Measurements from ENCODE around the gene MBOAT2.

Gene MBOAT2

GRCh38 chr2:8833853-8834252 is 169.6 kb downstream of the MBOAT2 start:
- DNase-seq (ENCODE audit: extremely low read depth, insufficient read length) = no peak
- Histone ChIP-seq H3K36me3 (ENCODE audit: control insufficient read depth, insufficient read depth, low read length) (no peaks in the 10 kb centered on the region), H3K27me3 (replicated peaks; ENCODE audit: control insufficient read depth, insufficient read depth, low read length) (no peaks in the 10 kb centered on the region), H3K4me3 (replicated peaks; ENCODE audit: low read depth, low read length) (no peak overlapping the region)
- TF ChIP-seq CTCF (IDR thresholded peaks at IDR 0.05; ENCODE audit: insufficient read depth, low read length, poor library complexity, severe bottlenecking) = no peak

GRCh38 chr2:8831516-8831915 is 172.0 kb downstream of the MBOAT2 start:
- DNase-seq (ENCODE audit: extremely low read depth, insufficient read length) = no peak
- no peaks in the 10 kb centered on the region; the same call in 1 of the 2 replicates for H3K36me3 ChIP-seq (ENCODE audit: control insufficient read depth, insufficient read depth, low read length)
- no peaks in the 10 kb centered on the region for H3K27me3 ChIP-seq (replicated peaks; ENCODE audit: control insufficient read depth, insufficient read depth, low read length)
- H3K4me3 ChIP-seq (replicated peaks; ENCODE audit: low read depth, low read length) = no peak overlapping the region
- no peak for TF ChIP-seq CTCF (IDR thresholded peaks at IDR 0.05; ENCODE audit: insufficient read depth, low read length, poor library complexity, severe bottlenecking)

- Histone ChIP-seq H3K36me3 (ENCODE audit: control insufficient read depth, insufficient read depth, low read length) (no peaks in the 10 kb centered on the region; the same call in none of the 2 replicates), H3K4me3 (replicated peaks; ENCODE audit: low read depth, low read length) (no peak overlapping the region), H3K27me3 (replicated peaks; ENCODE audit: control insufficient read depth, insufficient read depth, low read length) (no peaks in the 10 kb centered on the region)
- TF ChIP-seq CTCF (IDR thresholded peaks at IDR 0.05; ENCODE audit: insufficient read depth, low read length, poor library complexity, severe bottlenecking) = no peak
- no peak for DNase-seq (ENCODE audit: extremely low read depth, insufficient read length)
These were observed 175.8 kb downstream of the MBOAT2 start for GRCh38 chr2:8827729-8828128.

GRCh38 chr2:8822218-8822617 is 181.3 kb downstream of the MBOAT2 start:
- H3K27me3 ChIP-seq (replicated peaks; ENCODE audit: control insufficient read depth, insufficient read depth, low read length) = no peaks in the 10 kb centered on the region
- H3K36me3 ChIP-seq (ENCODE audit: control insufficient read depth, insufficient read depth, low read length) = no peaks in the 10 kb centered on the region; the same call in 1 of the 2 replicates
- no peak for DNase-seq (ENCODE audit: extremely low read depth, insufficient read length)
- no peak overlapping the region for H3K4me3 ChIP-seq (replicated peaks; ENCODE audit: low read depth, low read length)
- no peak for TF ChIP-seq CTCF (IDR thresholded peaks at IDR 0.05; ENCODE audit: insufficient read depth, low read length, poor library complexity, severe bottlenecking)

GRCh38 chr2:8821276-8822217 is 181.9 kb downstream of the MBOAT2 start:
- no peak for TF ChIP-seq CTCF (IDR thresholded peaks at IDR 0.05; ENCODE audit: insufficient read depth, low read length, poor library complexity, severe bottlenecking)
- no peak overlapping the region for H3K4me3 ChIP-seq (replicated peaks; ENCODE audit: low read depth, low read length)
- no peaks in the 10 kb centered on the region for H3K27me3 ChIP-seq (replicated peaks; ENCODE audit: control insufficient read depth, insufficient read depth, low read length)
- no peaks in the 10 kb centered on the region; the same call in 1 of the 2 replicates for H3K36me3 ChIP-seq (ENCODE audit: control insufficient read depth, insufficient read depth, low read length)
- DNase-seq (ENCODE audit: extremely low read depth, insufficient read length) = no peak
